Ectodermal cell (in vitro differentiated cells): ENCODE data around the gene MT1G.
"Not testable (repeated sequence)": the region's sequence is repeated elsewhere in the genome, so short reads cannot be mapped to it uniquely, and the experiment has no call there.

Experiments used
- H3K27ac ChIP-seq: 2 replicates; pipeline ENCODE4 v1.7.0; 2013; ENCODE audit warnings: mild to moderate bottlenecking, low read depth, low read length; ENCODE audit not compliant: insufficient read depth, poor library complexity, severe bottlenecking
- H3K27me3 ChIP-seq: 2 replicates; pipeline ENCODE4 v1.7.0; 2013; ENCODE audit warnings: mild to moderate bottlenecking, low read length; ENCODE audit not compliant: insufficient read depth, control insufficient read depth, poor library complexity, severe bottlenecking
- H3K36me3 ChIP-seq: one replicate; pipeline ENCODE4 v1.7.0; 2013; ENCODE audit warnings: low read length; ENCODE audit not compliant: control insufficient read depth, insufficient read depth
- H3K4me1 ChIP-seq: one replicate; pipeline ENCODE4 v1.7.0; 2013; ENCODE audit warnings: low read length; ENCODE audit not compliant: control insufficient read depth, insufficient read depth
- H3K4me3 ChIP-seq: 2 replicates; pipeline ENCODE4 v1.7.0; 2013; ENCODE audit warnings: low read depth, low read length, control low read depth; ENCODE audit not compliant: insufficient read depth
- H3K9me3 ChIP-seq: 2 replicates; pipeline ENCODE4 v1.7.0; 2013; ENCODE audit warnings: mild to moderate bottlenecking, low read length, moderate library complexity; ENCODE audit not compliant: control insufficient read depth
- WGBS, 2 experiments: methylation state at CpG; one replicate each; pipeline ENCODE4 v1.1.7; 2013; ENCODE audit warnings: missing lambda C conversion rate in 2 of 2; 5-methylcytosine and 5-hydroxymethylcytosine counted together

MT1G gene

GRCh38 chr16:56629531-56629930, 38.3 kb downstream of the MT1G start:
- Histone ChIP-seq H3K27ac (no peak overlapping the region), H3K9me3 (no peaks in the 10 kb centered on the region), H3K4me3 (no peak overlapping the region), H3K36me3 (no peaks in the 10 kb centered on the region), H3K4me1 (no peaks in the 10 kb centered on the region), H3K27me3 (peaks cover 96% of the 10 kb centered on the region)
- WGBS, 2 experiments: 86 to 87% methylated on average over 3 of the region's 3 CpGs

GRCh38 chr16:56628486-56629350, 39.1 kb downstream of the MT1G start:
- Histone ChIP-seq H3K9me3 (no peaks in the 10 kb centered on the region), H3K4me1 (no peaks in the 10 kb centered on the region), H3K27ac (no peak overlapping the region), H3K27me3 (peaks cover 94% of the 10 kb centered on the region), H3K36me3 (no peaks in the 10 kb centered on the region), H3K4me3 (no peak overlapping the region)
- WGBS, 2 experiments: 76 to 84% methylated on average over 9 of the region's 9 CpGs

GRCh38 chr16:56626685-56627084, 41.2 kb downstream of the MT1G start:
- 54 to 57% methylated on average over 7 of the region's 7 CpGs for WGBS, 2 experiments
- H3K4me3 ChIP-seq: no peak overlapping the region
- H3K36me3 ChIP-seq: no peaks in the 10 kb centered on the region
- H3K27me3 ChIP-seq: peaks cover 82% of the 10 kb centered on the region
- H3K4me1 ChIP-seq: no peaks in the 10 kb centered on the region
- no peaks in the 10 kb centered on the region for H3K9me3 ChIP-seq
- no peak overlapping the region for H3K27ac ChIP-seq

GRCh38 chr16:56625943-56626654, 41.8 kb downstream of the MT1G start:
- 19 to 27% methylated on average over 16 of the region's 16 CpGs for whole genome bisulfite sequencing, 2 experiments

GRCh38 chr16:56625140-56625942, 42.5 kb downstream of the MT1G start, which contains the start of gene MT1E:
MT1E (plus strand) TSS chr16:56625781; CDS start chr16:56625852, 71 bp downstream.
- Histone ChIP-seq H3K27me3 (peaks cover 78% of the 10 kb centered on the region), H3K27ac (no peak within 1 kb of the TSS), H3K4me1 (no peaks in the 10 kb centered on the region), H3K9me3 (no peaks in the 10 kb centered on the region), H3K4me3 (peak within 1 kb of the TSS; percentile 33), H3K36me3 (no peaks in the 10 kb centered on the region)
- 2 to 3% methylated on average over 62 of the region's 62 CpGs for WGBS, 2 experiments

More at GRCh38 chr16:56625943-56626654, 41.8 kb downstream of the MT1G start:
- H3K27ac ChIP-seq: no peak overlapping the region
- H3K27me3 ChIP-seq: peaks cover 81% of the 10 kb centered on the region
- H3K36me3 ChIP-seq: no peaks in the 10 kb centered on the region
- H3K4me3 ChIP-seq: no peak overlapping the region
- no peaks in the 10 kb centered on the region for H3K4me1 ChIP-seq
- H3K9me3 ChIP-seq: no peaks in the 10 kb centered on the region

GRCh38 chr16:56623637-56624036, 44.2 kb downstream of the MT1G start:
- 96% methylated on average over 2 of the region's 2 CpGs for WGBS, 2 experiments
- Histone ChIP-seq H3K4me1 (no peaks in the 10 kb centered on the region), H3K27me3 (peaks cover 78% of the 10 kb centered on the region), H3K4me3 (no peak overlapping the region), H3K36me3 (no peaks in the 10 kb centered on the region), H3K9me3 (no peaks in the 10 kb centered on the region), H3K27ac (no peak overlapping the region)

GRCh38 chr16:56623184-56623583, 44.7 kb downstream of the MT1G start:
- not testable (repeated sequence) for H3K27ac ChIP-seq, H3K9me3 ChIP-seq, H3K4me3 ChIP-seq, H3K36me3 ChIP-seq, H3K4me1 ChIP-seq
- WGBS, 2 experiments: 93% methylated on average over 5 of the region's 5 CpGs
- H3K27me3 ChIP-seq: peaks cover 78% of the 10 kb centered on the region

GRCh38 chr16:56621665-56622445, 46.0 kb downstream of the MT1G start:
- H3K9me3 ChIP-seq, H3K27ac ChIP-seq, H3K36me3 ChIP-seq, H3K4me3 ChIP-seq: not testable (repeated sequence)
- H3K4me1 ChIP-seq: peaks cover 13% of the 10 kb centered on the region
- peaks cover 81% of the 10 kb centered on the region for H3K27me3 ChIP-seq
- 40 to 41% methylated on average over 4 of the region's 4 CpGs for WGBS, 2 experiments

GRCh38 chr16:56620339-56620897, 47.4 kb downstream of the MT1G start:
- no peaks in the 10 kb centered on the region for H3K9me3 ChIP-seq
- 77 to 84% methylated on average over 8 of the region's 8 CpGs for WGBS, 2 experiments
- no peak overlapping the region for H3K4me3 ChIP-seq
- H3K27me3 ChIP-seq: peaks cover 81% of the 10 kb centered on the region
- no peak overlapping the region for H3K27ac ChIP-seq
- H3K4me1 ChIP-seq: peaks cover 14% of the 10 kb centered on the region
- H3K36me3 ChIP-seq: no peaks in the 10 kb centered on the region
